ENCODE measurements around the gene ARHGAP8.

DNA sequence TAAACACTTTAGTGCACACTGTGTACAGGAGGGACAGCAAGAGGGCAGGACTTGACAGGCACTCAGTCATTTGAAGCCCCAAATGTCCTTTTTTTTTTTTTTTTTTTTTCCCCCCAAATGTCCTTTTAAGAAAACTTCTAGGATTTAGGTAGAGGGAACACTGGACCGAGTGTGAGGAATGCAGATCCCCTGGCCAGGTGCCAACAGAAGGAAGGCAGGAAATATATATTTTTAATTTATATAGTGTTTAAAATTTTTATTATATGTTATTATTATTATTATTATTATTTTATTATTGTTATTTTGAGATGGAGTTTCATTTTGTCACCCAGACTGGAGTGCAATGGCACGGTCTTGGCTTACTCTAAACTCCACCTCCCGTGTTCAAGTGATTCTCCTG is 35.5 kb downstream of the ARHGAP8 start:
- TF ChIP-seq EZH2 (IDR thresholded peaks at IDR 0.05) = no peak
- TF ChIP-seq POLR2AphosphoS5 (IDR thresholded peaks at IDR 0.05; ENCODE audit: borderline replicate concordance, low read depth, low read length) = no peak

All from SK-N-MC (cell line).